Gastrocnemius medialis (tissue), 4 donors: ENCODE measurements around the gene ARHGAP5.

ENCODE experiments used
- CTCF ChIP-seq, 5 experiments: fragments of 450-650 bp in 3 of 5; fragments of 200-600 bp in 2 of 5; sonication (generic) in 2 of 5; IDR thresholded peaks in 4 of 5; conservative IDR thresholded peaks in 1 of 5; 1 replicate in 4 of 5; 2 replicates in 1 of 5; pipeline ENCODE4 v1.5.1; 2016 to 2019; ENCODE audit warnings: antibody characterized with exemption in 5 of 5, mild to moderate bottlenecking in 3 of 5, moderate library complexity in 3 of 5
- POLR2A ChIP-seq, 2 donors: fragments of 450-650 bp; IDR thresholded peaks; one replicate each; pipeline ENCODE4 v1.6.1; 2017; ENCODE audit warnings: antibody characterized with exemption in 2 of 2, mild to moderate bottlenecking in 2 of 2, moderate library complexity in 2 of 2

GRCh38 chr14:32167907-32168306 lies 90.8 kb downstream of the ARHGAP5 start:
- TF ChIP-seq CTCF (IDR thresholded peaks at IDR 0.05 in 4 of 5, conservative IDR thresholded peaks at IDR 0.05 in 1 of 5) (no peak), POLR2A (IDR thresholded peaks at IDR 0.05) (no peak)
